HG03175 (cell line): ENCODE measurements around the gene SLC25A38.
"Not testable (repeated sequence)": the region's sequence is repeated elsewhere in the genome, so short reads cannot be mapped to it uniquely, and the experiment has no call there.

Experiments used
- ATAC-seq: cut with Tn5 transposase; IDR thresholded peaks from one replicate; pipeline ENCODE4 v1.9.1; 2021; ENCODE audit warnings: mild to moderate bottlenecking, moderate library complexity; ENCODE audit not compliant: unreplicated experiment

Gene SLC25A38

DNA sequence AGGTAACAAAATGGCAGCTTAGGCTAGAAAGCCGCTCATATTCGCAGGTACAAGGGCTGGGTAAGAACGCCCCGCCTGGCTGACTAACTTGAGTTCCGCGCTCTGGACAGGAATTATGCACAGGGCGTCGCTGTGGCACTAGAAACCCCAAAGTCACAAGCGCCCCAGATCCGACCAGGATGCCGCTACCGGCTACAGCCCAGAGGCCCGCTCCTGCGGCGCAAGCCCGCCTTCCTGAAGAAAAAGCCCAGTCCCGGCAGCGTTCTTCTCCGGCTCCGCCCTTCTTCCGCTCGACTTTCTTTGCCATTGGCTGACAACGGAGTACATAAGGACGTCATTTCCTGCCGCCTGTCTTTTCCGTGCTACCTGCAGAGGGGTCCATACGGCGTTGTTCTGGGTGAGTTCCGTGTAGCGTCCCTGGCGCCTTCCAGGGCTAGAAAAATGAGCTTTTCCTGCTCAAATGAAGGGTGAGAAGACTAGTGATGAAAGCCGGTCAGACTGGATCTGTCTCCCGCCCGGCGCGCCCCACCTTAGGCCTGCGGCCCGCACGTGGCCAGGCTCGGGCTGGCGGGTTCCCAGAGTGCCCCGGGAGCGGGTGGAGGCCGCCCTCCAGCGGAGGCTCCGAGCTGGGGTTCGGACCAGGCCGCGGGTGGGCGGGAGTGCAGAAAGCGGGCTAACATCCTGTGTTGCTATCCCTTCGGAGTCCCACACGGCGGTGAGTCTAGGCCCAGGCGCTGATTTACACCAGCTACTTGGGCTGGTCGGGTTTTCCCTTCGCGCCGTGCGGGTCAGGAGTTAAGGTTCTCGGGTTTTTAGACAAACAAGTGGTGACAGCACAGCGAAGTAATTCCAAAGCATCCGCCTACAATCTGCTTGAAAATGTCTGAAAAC lies 23.4 kb downstream of the SLC25A38 start, which contains the start of gene RPSA:
Gene RPSA, plus strand, starts transcription at position 353 of the 891 bp plus-strand sequence. CDS start 934 bp downstream, outside the sequence.
- ATAC-seq = peak; percentile 92

DNA sequence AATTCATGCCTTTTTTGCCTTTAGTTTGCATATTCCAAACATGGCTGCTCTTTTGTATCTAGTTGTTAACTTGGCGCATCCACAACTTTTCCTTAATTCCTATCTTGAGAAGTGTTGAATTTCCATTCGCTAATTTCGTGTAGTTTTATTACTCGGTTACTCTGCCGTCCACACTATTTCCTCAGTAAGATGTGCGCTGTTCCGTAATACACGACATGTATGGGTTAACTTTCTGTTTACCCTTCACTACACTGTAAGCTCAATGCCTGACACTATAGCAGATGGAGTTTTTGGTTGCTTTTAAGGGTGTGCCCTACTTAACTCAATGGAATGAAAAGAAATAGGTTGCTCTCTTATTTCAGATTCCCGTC lies 24.1 kb downstream of the SLC25A38 start:
- ATAC-seq = no peak

DNA sequence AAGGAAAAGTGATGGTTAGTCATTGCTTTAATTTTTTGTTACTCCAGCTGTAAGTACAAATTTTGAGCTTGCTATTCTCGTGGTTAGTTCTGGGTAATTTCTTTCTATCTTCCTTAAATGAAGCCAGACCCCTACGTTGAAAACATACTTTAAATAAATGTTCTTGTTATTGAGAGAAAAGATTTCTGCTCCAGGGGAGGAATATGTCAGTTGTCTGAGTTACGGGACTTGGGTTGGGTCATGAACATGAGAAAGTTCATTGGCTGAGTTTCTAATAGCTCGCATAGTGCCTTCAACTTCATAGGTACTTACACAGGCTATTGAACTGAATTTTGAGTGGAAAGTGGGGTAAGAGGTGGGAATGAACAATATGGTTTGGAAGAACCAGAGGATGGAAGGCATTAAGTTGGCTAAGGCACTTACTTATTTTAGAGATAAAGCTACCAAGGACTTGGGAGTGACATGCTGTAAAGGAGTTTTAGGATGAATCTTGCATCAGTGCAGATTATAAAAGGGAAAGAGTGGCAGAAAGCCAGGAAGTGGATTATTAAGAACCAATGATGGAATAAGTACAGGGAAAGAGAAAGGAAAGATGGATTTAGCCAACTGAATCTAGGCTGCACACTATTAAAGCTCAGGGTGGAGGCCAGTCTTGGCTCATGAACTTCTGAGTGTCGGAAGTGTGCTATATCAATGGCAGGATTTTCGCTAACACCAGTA lies 24.8 kb downstream of the SLC25A38 start:
- ATAC-seq = no peak

DNA sequence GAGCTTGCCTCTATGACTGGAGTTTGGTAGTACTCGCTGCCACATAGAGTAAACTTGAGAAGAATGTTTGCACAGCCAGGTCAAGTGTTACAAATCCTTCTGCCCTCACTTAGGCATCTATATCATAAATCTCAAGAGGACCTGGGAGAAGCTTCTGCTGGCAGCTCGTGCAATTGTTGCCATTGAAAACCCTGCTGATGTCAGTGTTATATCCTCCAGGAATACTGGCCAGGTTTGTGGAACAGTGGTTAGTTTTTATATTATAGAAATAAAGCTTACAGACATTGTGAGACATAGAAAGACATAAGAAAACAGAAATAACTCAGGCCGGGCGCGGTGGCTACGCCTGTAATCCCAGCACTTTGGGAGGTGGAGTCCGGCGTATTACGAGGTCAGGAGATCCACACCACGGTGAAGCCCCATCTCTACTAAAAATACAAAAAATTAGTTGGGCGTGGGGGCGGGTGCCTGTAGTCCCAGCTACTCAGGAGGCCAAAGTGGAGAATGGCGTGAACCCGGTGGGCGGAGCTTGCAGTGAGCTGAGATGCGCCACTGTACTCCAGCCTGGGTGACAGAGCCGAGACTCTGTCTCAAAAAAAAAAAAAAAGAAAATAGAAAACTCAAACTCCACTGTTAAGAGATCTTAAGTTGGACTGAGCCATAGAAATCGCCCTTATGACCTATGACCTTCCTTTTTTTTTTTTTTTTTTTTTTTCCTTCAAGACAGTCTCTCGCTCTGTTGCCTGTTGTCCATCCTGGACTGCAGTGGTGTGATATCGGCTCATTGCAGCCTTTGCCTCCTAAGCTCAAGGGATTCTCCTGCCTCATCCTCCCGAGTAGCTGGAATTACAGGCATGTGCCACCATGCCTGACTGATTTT lies 25.6 kb downstream of the SLC25A38 start:
- no peak for ATAC-seq

DNA sequence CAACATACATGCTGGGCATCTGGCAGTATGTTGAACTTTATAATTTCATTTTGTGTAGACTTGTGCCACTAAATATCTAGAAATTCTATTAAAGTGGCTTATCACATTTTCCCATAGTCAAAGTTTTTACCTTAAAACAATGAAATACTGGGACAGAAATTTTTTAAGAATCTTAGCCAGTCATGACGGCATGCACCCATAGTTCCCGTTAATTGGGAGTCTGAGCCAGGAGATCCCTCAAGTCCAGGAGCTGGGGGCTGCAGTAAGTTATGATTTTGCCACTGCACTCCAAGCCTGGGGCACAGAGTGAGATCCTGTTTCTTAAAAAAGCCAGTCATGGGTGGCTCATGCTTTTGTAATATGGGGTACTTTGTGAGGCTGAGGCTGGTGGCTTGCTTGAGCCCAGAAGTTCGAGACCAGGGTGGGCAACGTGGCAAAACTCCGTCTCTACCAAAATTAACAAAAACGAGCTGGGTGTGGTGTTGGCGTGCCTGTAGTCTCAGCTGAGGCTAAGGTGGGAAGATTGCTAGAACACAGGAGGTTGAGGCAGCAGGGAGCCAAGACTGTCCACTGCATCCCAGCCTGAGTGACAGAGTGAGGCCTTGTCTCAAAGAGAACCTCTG lies 26.5 kb downstream of the SLC25A38 start:
- no peak for ATAC-seq

DNA sequence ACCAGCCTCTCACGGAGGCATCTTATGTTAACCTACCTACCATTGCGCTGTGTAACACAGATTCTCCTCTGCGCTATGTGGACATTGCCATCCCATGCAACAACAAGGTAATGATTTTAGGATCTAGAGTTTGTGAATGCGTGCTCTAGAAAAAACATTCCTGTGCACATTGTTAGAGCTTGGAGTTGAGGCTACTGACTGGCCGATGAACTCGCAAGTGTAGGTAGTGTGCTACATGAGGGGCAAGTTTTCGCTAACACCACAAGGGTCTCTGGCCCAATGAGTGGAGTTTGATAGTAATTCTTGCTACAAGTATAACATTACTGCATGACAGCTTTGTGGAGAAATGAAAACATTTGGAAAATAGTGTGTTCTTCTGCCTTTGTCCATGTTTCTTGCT lies 27.7 kb downstream of the SLC25A38 start:
- ATAC-seq = no peak

DNA sequence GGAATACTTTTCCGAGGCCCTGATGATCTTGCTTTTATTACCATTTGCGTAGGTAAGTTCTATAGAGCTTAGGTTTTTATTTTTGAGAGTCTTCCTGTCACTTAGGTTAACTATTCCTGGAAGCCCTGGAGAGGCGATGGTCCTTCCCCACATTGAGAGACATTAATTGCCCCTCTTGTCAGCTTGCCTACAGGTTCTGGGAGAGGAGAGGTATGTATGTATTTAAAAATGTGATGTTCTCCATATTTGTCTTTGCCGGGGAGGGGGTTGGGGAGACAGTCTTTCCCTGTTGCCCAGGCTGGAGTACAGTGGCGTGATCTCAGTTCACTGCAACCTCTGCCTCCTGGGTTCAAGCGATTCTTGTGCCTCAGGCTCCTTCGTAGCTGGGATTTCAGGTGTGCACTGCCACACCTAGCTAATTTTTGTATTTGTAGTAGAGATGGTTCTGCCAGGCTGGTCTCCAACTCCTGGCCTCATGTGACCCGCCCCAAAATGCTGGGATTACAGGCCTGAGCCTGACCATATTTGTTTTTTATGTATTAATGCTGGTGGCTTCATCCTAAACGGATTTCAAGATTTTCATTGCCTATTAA lies 29.6 kb downstream of the SLC25A38 start:
- no peak for ATAC-seq

DNA sequence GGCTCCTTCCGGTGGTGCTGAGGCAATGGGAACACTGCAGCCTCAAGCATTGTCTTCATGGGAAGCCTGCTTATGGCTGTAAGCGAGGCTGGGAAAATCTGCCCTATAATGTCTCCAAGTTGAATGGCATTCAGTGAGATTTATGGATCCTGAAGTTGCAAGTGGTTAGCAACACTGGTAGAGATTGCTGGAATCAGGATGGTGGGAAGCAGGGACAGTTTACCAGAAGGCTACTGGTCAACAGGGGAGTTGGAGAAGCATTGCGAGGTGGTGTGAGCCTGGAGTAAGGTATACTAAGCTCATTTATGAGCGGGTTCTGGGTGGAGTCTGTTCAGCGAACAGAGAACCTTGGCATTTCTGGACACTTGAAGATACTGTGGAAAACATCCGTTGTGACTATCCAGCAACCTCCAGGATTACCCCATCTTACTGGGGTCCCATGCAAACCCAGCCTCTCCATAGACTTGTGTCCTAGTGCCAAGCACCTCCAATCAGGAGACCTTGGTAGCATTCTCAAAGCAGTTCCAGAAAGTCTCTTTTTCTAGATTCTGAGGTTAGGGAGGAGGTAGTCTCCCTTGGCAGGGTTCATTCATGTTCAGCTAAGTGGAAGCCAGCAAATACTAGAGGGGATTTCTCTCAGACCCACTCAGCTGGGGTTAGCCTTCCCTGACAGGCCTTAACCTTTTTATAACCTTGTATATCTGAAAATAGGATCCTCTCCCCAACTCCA lies 30.7 kb downstream of the SLC25A38 start:
- ATAC-seq = no peak

DNA sequence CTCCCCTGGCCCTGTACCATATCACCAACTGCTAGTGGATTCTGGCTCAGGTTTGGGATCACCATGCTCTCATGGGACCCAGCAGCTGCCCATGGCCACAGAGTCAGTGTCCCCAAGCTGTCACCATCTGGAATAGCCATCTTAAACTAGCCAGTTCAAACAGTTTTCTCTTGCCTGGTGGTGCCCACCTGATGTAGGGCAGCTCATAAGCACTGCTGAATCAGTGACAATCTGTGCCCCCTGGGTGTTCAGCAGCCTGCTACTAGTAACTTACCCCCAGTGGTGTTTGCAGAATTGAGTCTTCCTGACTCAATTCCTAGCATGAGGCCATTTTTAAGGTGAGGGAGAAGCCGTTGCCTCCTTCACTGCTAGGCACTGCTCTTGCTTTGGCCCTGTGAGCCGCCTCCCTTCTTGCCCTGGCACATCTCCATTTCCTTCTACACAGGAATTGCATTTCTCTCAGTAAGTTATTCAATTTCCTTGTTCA lies 31.3 kb downstream of the SLC25A38 start:
- ATAC-seq = no peak

DNA sequence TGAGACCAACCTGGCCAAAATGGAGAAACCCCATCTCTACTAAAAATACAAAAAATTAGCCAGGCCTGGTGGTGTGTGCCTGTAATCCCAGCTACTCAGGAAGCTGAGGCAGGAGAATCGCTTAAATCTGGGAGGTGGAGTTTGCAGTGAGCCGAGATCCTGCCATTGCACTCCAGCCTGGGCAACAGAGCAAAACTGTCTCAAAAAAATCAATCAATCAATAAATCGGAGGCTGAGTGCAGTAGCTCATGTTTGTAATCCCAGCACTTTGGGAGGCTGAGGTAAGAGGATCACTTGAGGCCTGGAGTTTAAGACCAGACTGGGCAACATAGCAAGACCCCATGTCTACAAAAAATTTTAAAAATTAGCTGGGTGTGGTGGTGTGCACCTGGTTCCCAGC lies 32.1 kb downstream of the SLC25A38 start:
- ATAC-seq = not testable (repeated sequence)

DNA sequence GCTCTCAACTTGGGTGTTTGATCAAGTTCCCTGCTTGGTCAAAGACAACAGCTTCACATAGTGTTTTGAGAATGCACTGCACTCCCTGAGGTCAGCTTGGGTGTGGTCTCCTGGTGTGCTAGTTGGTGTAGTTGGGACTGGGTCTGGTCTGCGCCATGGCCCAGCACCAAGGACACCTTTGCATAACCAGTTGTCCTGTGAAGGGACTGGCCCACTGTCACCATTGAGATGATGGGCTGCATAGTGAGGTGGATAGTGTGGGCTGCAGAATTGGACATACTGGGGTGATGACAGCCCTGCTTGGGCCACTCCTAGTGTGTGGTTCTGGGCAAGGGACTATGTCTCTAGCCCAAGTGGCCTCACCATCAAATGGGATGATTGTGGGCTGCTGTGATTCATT lies 32.8 kb downstream of the SLC25A38 start:
- ATAC-seq = no peak

DNA sequence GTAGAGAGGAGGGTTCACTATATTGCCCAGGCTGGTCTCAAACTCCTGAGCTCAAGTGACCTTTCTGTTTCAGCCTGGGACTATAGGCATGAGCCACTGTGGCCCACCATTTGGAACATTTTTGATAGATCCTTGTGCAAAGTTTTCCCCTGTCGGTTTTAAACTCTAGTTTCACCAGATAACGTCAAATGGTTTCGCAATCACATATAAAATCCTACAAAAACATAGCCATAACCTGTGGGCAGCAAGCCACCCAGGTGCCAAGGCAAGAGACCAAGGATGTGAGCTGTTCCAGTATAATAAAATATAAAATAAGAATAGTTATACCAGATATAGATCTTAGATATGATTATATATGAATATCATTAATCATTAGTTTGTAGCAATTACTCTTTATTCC lies 33.8 kb downstream of the SLC25A38 start:
- ATAC-seq = not testable (repeated sequence)

DNA sequence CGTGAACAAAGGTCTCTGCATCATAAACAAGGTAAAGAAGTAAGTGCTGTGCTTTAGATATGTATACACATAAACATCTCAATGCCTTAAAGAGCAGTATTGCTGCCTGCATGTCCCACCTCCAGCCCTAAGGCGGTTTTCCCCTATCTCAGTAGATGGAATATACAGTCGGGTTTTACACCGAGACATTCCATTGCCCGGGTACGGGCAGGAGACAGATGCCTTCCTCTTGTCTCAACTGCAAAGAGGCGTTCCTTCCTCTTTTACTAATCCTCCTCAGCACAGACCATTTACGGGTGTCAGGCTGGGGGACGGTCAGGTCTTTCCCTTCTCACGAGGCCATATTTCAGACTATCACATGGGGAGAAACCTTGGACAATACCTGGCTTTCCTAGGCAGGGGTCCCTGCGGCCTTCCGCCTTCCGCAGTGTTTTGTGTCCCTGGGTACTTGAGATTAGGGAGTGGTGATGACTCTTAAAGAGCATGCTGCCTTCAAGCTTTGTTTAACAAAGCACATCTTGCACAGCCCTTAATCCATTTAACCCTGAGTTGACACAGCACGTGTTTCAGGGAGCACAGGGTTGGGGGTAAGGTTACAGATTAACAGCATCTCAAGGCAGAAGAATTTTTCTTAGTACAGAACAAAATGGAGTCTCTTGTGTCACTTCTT lies 35.5 kb downstream of the SLC25A38 start:
- ATAC-seq = not testable (repeated sequence)

DNA sequence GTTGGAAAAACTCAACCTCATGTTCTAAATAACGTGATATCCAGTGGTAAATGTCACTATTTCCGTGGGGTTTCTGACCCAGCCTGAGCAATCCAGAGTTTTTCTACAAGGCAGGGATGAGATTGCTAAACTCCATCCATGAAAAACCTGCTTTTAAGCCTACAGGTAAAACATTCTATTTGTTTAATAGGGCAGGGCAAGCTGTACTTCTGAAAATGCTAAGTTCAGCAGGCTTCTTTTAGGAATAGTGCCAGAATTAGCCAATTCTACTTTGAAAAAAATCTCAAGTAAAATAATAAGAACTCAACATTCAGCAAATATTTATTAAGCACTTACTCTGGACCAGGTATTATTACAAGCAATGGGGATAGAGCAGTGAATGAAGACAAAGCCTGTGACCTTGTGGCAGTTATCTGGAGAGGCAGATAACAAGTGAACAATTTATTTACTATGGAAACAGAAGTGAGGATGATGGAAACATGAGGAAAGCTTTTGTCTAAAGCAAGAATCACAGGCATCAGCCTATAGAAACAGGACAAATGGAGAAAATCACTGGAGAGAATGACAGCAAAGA lies 36.7 kb downstream of the SLC25A38 start:
- no peak for ATAC-seq

DNA sequence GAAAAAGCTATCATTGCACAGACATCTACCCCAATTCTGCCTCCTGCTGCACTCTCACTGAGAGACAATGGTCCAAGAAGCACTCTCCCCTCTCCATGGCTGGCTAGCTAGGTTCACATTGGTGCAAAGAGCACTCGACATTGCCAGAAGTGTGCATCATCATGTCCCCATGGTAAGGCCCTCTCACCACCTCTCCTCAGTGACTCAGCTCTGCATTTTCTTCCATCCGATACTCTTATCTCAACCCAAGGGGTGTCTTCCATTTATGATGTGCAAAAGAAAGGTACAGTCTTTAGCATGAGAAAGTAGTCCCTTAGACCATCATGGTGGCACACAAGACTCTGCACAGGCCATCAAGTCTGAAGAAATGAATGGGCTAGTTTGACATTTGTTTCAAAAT lies 37.4 kb downstream of the SLC25A38 start:
- ATAC-seq = no peak

DNA sequence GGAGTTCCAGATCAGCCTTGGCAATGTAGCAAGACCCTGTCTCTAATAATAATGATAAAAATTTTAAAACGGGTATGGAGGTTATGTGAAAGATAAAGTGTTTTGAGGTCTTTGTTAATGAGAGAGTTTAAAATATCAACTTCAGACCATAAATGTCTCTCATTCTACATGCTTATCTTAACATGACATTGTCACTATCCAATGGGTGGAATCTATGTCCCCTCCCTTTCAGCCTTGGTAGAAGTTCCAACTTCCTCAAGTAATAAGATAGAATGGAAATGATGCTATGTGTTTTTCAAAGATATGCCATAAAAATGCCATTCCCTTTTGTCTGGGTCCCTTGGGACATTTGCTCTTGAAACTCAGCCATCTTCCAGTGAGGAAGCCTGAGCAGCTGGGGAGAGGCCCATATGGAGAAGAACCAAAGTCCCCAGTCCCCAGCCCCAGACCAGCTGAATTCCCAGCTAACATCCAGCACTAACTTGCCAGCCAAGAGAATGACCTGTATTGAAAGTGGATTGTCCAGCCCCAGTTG lies 40.3 kb downstream of the SLC25A38 start:
- no peak for ATAC-seq

DNA sequence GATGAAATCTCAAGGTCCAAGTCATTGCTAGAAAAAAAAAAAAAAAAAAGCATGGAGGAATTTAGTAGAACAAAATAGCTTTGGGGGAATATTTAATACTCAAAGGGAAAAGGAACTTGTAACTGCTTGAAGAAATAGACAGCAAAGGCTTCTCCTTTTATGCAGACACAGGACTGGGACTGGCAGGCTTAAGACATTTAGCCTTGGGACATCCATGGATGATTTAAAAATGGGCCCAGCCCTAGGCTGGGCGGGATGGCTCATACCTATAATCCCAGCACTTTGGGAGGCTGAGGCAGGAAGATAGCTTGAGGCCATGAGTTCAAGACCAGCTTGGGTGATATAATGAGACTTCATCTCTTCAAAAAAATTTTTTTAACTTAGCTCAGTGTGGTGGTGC lies 43.1 kb downstream of the SLC25A38 start:
- ATAC-seq = no peak

DNA sequence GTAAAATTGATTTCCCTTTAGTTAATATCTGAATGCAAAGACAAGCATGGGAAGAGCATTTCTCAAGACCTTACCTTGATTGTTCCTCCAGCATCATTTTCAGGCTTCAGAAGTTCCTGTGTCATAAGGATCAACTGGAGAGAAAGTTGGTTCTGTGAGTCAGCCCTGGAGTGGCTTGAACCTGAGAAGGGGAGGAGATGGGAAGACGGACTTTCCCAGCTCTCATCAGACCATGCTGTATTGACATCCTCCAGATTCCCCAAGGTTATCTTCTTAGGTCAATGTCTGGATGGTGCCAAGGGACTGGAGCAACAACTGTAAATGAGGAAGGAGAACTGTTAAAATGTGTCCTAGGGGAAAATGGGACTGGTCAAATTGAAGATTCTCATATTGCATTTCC lies 44.3 kb downstream of the SLC25A38 start:
- no peak for ATAC-seq
